ENCODE data around the gene SLC1A7.

Gene SLC1A7

GRCh38 chr1:53070621-53071020 lies 71.8 kb downstream of the SLC1A7 start:
- ChIA-PET CTCF (no interaction called here), POLR2A (no interaction called here)
- DNase-seq (ENCODE audit: low read depth, low spot score): no peak
- H3K4me3 ChIP-seq (ENCODE audit: low read depth, low read length): no peak overlapping the region
- no peak for TF ChIP-seq CTCF (IDR thresholded peaks at IDR 0.05; ENCODE audit: insufficient read depth, low read length, missing control alignments)

GRCh38 chr1:53069663-53070327 lies 72.6 kb downstream of the SLC1A7 start:
- ChIA-PET POLR2A (no interaction called here), CTCF (no interaction called here)
- no peak for TF ChIP-seq CTCF (IDR thresholded peaks at IDR 0.05; ENCODE audit: insufficient read depth, low read length, missing control alignments)
- no peak for DNase-seq (ENCODE audit: low read depth, low spot score)
- no peak overlapping the region for H3K4me3 ChIP-seq (ENCODE audit: low read depth, low read length)

DNA sequence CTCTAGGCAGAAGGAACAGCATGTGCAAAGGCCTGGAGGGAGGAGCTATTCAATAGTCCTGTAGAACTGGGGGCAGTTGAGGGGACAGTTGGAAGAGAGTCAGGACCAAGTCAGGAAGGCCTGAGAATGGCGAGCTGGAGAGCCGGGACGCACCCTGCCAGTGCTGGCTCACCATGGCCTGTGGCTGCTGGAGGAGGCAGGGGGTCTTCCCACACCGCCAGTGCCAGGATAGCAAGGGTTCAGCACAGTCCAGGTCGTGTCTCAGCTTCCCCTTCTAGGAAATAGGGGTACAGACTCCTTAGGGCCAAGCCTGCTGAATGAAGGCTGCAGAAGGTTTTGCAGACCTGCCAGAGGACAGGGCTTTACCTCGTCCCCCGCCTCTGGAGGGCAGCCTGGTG lies 73.2 kb downstream of the SLC1A7 start:
- TF ChIP-seq CTCF (IDR thresholded peaks at IDR 0.05; ENCODE audit: insufficient read depth, low read length, missing control alignments): no peak
- ChIA-PET CTCF (no interaction called here), POLR2A (no interaction called here)
- no peak for DNase-seq (ENCODE audit: low read depth, low spot score)
- no peak overlapping the region for H3K4me3 ChIP-seq (ENCODE audit: low read depth, low read length)

- TF ChIP-seq CTCF (IDR thresholded peaks at IDR 0.05; ENCODE audit: insufficient read depth, low read length, missing control alignments): no peak
- CTCF ChIA-PET: no interaction called here
These were observed 73.9 kb downstream of the SLC1A7 start for GRCh38 chr1:53068314-53069099.

GRCh38 chr1:53067886-53068285 lies 74.6 kb downstream of the SLC1A7 start:
- POLR2A ChIA-PET: no interaction called here
- CTCF ChIA-PET: no interaction called here

More at GRCh38 chr1:53068314-53069099, 73.9 kb downstream of the SLC1A7 start:
- no peak for DNase-seq (ENCODE audit: low read depth, low spot score)
- no peak overlapping the region for H3K4me3 ChIP-seq (ENCODE audit: low read depth, low read length)
- POLR2A ChIA-PET: no interaction called here

More at GRCh38 chr1:53067886-53068285, 74.6 kb downstream of the SLC1A7 start:
- no peak overlapping the region for H3K4me3 ChIP-seq (ENCODE audit: low read depth, low read length)
- TF ChIP-seq CTCF (IDR thresholded peaks at IDR 0.05; ENCODE audit: insufficient read depth, low read length, missing control alignments): no peak
- DNase-seq (ENCODE audit: low read depth, low spot score): no peak

All from AG04449 (cell line).